HL-60 (cell line): ENCODE data around the gene HPSE.

Source experiments
- DNase-seq, 2 experiments: peaks; one replicate each; pipeline ENCODE4 v3.0.0-alpha.2; 2010 to 2020; ENCODE audit warnings: low read depth in 1 of 2, low spot score in 1 of 2
- H3K27ac ChIP-seq: fragments of 250-450 bp; sonication (Bioruptor Pico); replicated peaks from 2 replicates; pipeline ENCODE4 v1.5.1; 2020; ENCODE audit warnings: mild to moderate bottlenecking, moderate library complexity
- H3K27me3 ChIP-seq: fragments of 250-450 bp; sonication (Bioruptor Pico); 2 replicates; pipeline ENCODE4 v1.5.1; 2021; ENCODE audit warnings: mild to moderate bottlenecking, moderate library complexity; ENCODE audit not compliant: insufficient read depth, poor library complexity, severe bottlenecking
- H3K4me3 ChIP-seq: replicated peaks from 2 replicates; pipeline ENCODE4 v1.5.1; 2011; ENCODE audit warnings: mild to moderate bottlenecking, control low read depth, low read length; ENCODE audit not compliant: insufficient read depth
- GABPA ChIP-seq: IDR thresholded peaks from 2 replicates; pipeline ENCODE4 v1.6.1; 2012; ENCODE audit warnings: low read depth
- POLR2AphosphoS5 ChIP-seq: IDR thresholded peaks from 2 replicates; pipeline ENCODE4 v1.6.1; 2012; ENCODE audit warnings: low read depth
- SPI1 ChIP-seq: IDR thresholded peaks from 2 replicates; pipeline ENCODE4 v1.6.1; 2012; ENCODE audit warnings: low read depth, mild to moderate bottlenecking, borderline replicate concordance
- TF ChIP-seq, protein P1 (sequence below): IDR thresholded peaks from 2 replicates; pipeline ENCODE4 v1.6.1; 2012; ENCODE audit warnings: low read depth; ENCODE audit not compliant: insufficient replicate concordance
- TF ChIP-seq, protein P2 (sequence below): IDR thresholded peaks from one replicate; pipeline ENCODE4 v1.5.1; 2011; ENCODE audit warnings: low read length, control low read depth, inconsistent platforms; ENCODE audit not compliant: insufficient read depth

HPSE gene

DNA sequence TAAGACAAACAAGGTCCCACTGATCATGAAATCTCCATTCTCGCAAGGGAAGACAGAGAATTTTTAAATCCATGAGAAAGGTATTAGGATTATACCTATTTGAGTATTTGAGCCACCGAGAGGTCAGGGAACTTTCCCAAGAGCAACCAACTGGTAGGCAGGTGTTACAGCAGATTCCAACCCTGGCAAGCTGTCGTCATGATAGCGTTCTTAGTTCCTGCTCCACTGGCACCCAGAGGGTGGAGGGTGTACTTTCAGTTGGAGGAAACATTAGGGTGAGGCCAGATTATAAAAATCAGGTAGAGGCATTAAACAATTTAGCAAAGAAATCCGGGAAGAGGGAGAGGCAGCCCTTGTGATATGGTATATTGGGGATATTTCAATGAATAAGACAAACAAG is 73.3 kb downstream of the HPSE start:
- no peak for DNase-seq
- no peak overlapping the region for H3K27ac ChIP-seq
- no peaks in the 10 kb centered on the region for H3K27me3 ChIP-seq
- H3K4me3 ChIP-seq: no peak overlapping the region
- no peak for TF ChIP-seq POLR2AphosphoS5

DNA sequence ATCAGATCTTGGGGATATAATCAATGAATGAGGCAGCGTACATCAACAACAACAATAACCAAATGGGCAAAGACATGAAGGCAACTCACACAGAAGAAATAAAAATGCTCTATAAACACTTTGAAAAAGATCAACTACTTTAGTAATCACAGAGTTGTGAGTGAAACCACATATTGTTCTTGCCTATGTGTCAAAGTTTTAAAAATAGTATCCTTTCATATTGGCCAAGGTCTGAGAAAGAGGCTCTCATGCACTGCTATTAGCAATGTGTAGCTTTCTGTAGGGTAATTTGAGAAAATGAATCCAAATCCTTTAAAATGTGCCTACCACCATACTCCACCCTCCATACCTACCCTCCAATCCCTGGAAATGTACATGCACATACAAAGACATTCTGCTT is 75.1 kb downstream of the HPSE start:
- TF ChIP-seq, protein P1, sequence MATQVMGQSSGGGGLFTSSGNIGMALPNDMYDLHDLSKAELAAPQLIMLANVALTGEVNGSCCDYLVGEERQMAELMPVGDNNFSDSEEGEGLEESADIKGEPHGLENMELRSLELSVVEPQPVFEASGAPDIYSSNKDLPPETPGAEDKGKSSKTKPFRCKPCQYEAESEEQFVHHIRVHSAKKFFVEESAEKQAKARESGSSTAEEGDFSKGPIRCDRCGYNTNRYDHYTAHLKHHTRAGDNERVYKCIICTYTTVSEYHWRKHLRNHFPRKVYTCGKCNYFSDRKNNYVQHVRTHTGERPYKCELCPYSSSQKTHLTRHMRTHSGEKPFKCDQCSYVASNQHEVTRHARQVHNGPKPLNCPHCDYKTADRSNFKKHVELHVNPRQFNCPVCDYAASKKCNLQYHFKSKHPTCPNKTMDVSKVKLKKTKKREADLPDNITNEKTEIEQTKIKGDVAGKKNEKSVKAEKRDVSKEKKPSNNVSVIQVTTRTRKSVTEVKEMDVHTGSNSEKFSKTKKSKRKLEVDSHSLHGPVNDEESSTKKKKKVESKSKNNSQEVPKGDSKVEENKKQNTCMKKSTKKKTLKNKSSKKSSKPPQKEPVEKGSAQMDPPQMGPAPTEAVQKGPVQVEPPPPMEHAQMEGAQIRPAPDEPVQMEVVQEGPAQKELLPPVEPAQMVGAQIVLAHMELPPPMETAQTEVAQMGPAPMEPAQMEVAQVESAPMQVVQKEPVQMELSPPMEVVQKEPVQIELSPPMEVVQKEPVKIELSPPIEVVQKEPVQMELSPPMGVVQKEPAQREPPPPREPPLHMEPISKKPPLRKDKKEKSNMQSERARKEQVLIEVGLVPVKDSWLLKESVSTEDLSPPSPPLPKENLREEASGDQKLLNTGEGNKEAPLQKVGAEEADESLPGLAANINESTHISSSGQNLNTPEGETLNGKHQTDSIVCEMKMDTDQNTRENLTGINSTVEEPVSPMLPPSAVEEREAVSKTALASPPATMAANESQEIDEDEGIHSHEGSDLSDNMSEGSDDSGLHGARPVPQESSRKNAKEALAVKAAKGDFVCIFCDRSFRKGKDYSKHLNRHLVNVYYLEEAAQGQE: no peak
- TF ChIP-seq, protein P2, sequence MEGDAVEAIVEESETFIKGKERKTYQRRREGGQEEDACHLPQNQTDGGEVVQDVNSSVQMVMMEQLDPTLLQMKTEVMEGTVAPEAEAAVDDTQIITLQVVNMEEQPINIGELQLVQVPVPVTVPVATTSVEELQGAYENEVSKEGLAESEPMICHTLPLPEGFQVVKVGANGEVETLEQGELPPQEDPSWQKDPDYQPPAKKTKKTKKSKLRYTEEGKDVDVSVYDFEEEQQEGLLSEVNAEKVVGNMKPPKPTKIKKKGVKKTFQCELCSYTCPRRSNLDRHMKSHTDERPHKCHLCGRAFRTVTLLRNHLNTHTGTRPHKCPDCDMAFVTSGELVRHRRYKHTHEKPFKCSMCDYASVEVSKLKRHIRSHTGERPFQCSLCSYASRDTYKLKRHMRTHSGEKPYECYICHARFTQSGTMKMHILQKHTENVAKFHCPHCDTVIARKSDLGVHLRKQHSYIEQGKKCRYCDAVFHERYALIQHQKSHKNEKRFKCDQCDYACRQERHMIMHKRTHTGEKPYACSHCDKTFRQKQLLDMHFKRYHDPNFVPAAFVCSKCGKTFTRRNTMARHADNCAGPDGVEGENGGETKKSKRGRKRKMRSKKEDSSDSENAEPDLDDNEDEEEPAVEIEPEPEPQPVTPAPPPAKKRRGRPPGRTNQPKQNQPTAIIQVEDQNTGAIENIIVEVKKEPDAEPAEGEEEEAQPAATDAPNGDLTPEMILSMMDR: no peak
- TF ChIP-seq SPI1 (no peak), POLR2AphosphoS5 (no peak), GABPA (no peak)
- Histone ChIP-seq H3K27me3 (no peaks in the 10 kb centered on the region), H3K27ac (no peak overlapping the region), H3K4me3 (no peak overlapping the region)
- no peak for DNase-seq

DNA sequence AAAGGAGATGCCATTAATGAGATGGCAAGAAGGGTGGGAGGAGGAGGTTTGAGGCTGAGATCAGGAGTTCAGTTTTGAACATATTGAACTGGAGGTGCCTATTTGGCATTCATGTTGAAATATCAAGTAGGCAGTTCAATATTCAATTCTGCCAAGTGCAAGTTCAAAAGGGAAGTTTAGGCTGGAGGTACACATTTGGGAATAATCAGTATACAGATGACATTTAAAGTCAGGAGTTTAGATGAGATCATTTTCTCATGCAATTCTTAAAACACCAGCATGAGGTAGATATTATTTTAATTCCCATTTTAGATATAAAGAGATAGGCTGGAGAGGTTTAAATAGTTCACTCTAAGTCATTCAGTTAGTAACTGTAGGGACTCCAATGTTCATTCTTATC is 76.2 kb downstream of the HPSE start:
- H3K27me3 ChIP-seq: no peaks in the 10 kb centered on the region
- no peak overlapping the region for H3K27ac ChIP-seq
- no peak for DNase-seq
- no peak overlapping the region for H3K4me3 ChIP-seq
- TF ChIP-seq, protein P1: no peak
- TF ChIP-seq POLR2AphosphoS5 (no peak), SPI1 (no peak), GABPA (no peak)
- TF ChIP-seq, protein P2: no peak

DNA sequence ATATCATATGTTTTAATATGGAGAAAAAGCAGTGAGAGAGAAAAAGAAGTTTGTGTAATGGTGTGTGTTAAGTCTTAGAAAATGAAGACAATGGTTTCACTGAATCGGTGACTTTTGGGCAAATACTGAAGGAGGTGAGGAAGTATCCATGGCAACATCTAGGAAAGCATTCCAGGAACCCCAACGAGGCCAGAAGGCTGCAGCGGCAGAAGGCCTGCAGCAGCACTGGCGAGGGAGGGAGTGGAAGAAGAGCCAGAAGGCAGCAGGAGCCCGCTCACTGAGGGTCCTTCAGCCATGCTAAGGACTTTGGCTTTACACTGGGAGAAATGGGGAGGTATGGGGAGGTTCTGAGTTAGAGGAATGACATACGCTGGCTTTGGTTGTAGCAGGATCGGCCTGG is 76.8 kb downstream of the HPSE start:
- H3K27me3 ChIP-seq: no peaks in the 10 kb centered on the region
- H3K27ac ChIP-seq: no peak overlapping the region
- no peak for DNase-seq
- TF ChIP-seq, protein P2: no peak
- H3K4me3 ChIP-seq: no peak overlapping the region
